ENCODE results near the gene NUP88. TPM values are rescaled to one million over a fixed set of nuclear protein-coding genes. Genes with fewer than 3 reads are reported as not detected.
"Not testable (repeated sequence)": the region's sequence is repeated elsewhere in the genome, so short reads cannot be mapped to it uniquely, and the experiment has no call there.

Gene NUP88
- total and polyA plus RNA-seq, 2 donors (not counting 1 experiment from before 2014, with no cell fraction given) = 41.8 to 79.6 TPM

GRCh38 chr17:5434984-5435383 lies 15.5 kb upstream of the NUP88 start:
- Histone ChIP-seq H3K36me3 (ENCODE audit: control insufficient read depth, insufficient read depth, low read length) (peaks cover 18% of the 10 kb centered on the region), H3K27me3 (ENCODE audit: control insufficient read depth, insufficient read depth, low read length) (no peaks in the 10 kb centered on the region), H3K4me2 (ENCODE audit: extremely low read depth, insufficient read depth, low read length) (no peak overlapping the region), H3K4me1 (ENCODE audit: control insufficient read depth, extremely low read depth, insufficient read depth, low read length) (peaks cover 7% of the 10 kb centered on the region), H3K27ac (ENCODE audit: insufficient read depth, low read length) (no peak overlapping the region), H3K9me3 (ENCODE audit: control insufficient read depth, insufficient read depth, low read depth, low read length) (no peaks in the 10 kb centered on the region), H3K79me2 (ENCODE audit: control insufficient read depth, insufficient read depth, low read length) (peaks cover 37% of the 10 kb centered on the region), H4K20me1 (ENCODE audit: control insufficient read depth, extremely low read depth, insufficient read depth, low read length) (no peaks in the 10 kb centered on the region), H2AFZ (ENCODE audit: low read length) (no peak overlapping the region), H3K4me3 (replicated peaks in 1 of 4; ENCODE audit: control extremely low read depth in 1 of 4, insufficient read depth in 1 of 4, low read depth in 3 of 4, low read length in 4 of 4) (no peak overlapping the region), H3K9ac (ENCODE audit: insufficient read depth, low read length) (no peak overlapping the region)
- peak in 1 of 2 donors; percentile 12 for DNase-seq (ENCODE audit: low read depth in 2 of 2)
- TF ChIP-seq EZH2 (IDR thresholded peaks at IDR 0.05; ENCODE audit: low read length, missing control alignments) = no peak
- TF ChIP-seq, protein P1, sequence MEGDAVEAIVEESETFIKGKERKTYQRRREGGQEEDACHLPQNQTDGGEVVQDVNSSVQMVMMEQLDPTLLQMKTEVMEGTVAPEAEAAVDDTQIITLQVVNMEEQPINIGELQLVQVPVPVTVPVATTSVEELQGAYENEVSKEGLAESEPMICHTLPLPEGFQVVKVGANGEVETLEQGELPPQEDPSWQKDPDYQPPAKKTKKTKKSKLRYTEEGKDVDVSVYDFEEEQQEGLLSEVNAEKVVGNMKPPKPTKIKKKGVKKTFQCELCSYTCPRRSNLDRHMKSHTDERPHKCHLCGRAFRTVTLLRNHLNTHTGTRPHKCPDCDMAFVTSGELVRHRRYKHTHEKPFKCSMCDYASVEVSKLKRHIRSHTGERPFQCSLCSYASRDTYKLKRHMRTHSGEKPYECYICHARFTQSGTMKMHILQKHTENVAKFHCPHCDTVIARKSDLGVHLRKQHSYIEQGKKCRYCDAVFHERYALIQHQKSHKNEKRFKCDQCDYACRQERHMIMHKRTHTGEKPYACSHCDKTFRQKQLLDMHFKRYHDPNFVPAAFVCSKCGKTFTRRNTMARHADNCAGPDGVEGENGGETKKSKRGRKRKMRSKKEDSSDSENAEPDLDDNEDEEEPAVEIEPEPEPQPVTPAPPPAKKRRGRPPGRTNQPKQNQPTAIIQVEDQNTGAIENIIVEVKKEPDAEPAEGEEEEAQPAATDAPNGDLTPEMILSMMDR (conservative IDR thresholded peaks at IDR 0.05 in 1 of 2, IDR thresholded peaks at IDR 0.05 in 1 of 2; ENCODE audit: low read depth in 1 of 2, low read length in 2 of 2) = no peak

DNA sequence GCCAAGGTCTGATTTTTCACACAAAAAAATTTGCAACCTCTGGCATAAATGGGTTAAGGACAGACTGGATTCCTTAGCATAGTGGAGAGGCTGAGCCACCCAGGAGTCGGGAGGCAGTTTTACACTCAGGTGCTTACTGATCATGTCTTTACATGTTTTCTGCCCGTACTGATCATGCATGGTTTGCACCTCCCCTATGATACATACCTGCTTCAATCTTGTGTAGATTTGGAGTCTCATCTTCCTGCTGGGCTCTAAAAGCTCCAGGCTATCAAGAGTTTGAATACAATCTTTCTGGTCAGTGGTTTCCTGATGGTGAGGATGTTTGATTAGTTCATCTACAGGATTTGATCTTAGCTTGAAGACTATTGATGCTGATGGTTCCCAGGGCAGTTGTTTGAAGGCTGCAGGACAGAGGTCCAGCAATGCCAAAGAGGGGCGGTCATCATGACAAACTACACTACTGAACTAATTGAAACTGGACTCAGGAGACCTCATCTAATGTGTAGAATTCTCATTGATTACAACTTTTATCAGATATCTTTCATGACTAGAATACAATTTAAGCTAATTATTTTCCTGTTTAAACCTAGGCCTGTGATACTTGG lies 12.6 kb upstream of the NUP88 start:
- H2AFZ ChIP-seq (ENCODE audit: low read length) = no peak overlapping the region
- H3K9ac ChIP-seq (ENCODE audit: insufficient read depth, low read length) = no peak overlapping the region
- no peaks in the 10 kb centered on the region for H3K9me3 ChIP-seq (ENCODE audit: control insufficient read depth, insufficient read depth, low read depth, low read length)
- peaks cover 19% of the 10 kb centered on the region for H3K36me3 ChIP-seq (ENCODE audit: control insufficient read depth, insufficient read depth, low read length)
- peaks cover 18% of the 10 kb centered on the region for H3K79me2 ChIP-seq (ENCODE audit: control insufficient read depth, insufficient read depth, low read length)
- H3K4me3 ChIP-seq (replicated peaks in 1 of 4; ENCODE audit: control extremely low read depth in 1 of 4, insufficient read depth in 1 of 4, low read depth in 3 of 4, low read length in 4 of 4) = no peak overlapping the region
- no peaks in the 10 kb centered on the region for H4K20me1 ChIP-seq (ENCODE audit: control insufficient read depth, extremely low read depth, insufficient read depth, low read length)
- H3K4me1 ChIP-seq (ENCODE audit: control insufficient read depth, extremely low read depth, insufficient read depth, low read length) = no peaks in the 10 kb centered on the region
- no peak for DNase-seq (ENCODE audit: low read depth in 2 of 2)
- no peak for TF ChIP-seq EZH2 (IDR thresholded peaks at IDR 0.05; ENCODE audit: low read length, missing control alignments)
- TF ChIP-seq, protein P1 (conservative IDR thresholded peaks at IDR 0.05 in 1 of 2, IDR thresholded peaks at IDR 0.05 in 1 of 2; ENCODE audit: low read depth in 1 of 2, low read length in 2 of 2) = no peak
- no peaks in the 10 kb centered on the region for H3K27me3 ChIP-seq (ENCODE audit: control insufficient read depth, insufficient read depth, low read length)
- H3K4me2 ChIP-seq (ENCODE audit: extremely low read depth, insufficient read depth, low read length) = no peak overlapping the region
- no peak overlapping the region for H3K27ac ChIP-seq (ENCODE audit: insufficient read depth, low read length)

DNA sequence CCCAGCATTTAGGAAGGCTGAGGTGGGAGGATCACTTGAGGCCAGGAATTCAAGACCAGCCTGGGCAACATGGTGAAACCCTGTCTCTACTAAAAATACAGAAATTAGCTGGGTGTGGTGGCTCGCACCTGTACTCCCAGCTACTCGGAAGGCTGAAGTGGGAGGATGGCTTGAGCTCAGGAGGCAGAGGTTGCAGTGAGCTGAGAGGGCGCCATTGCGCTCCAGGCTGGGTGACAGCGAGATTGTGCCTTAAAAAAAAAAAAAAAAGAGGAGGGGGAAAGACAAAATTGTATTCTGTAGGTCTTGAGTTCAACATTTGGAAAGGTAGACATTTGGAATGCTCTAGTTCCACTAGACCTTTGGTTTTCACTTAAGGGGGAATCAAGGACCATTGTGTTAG lies 11.8 kb upstream of the NUP88 start:
- not testable (repeated sequence) for H3K27me3 ChIP-seq (ENCODE audit: control insufficient read depth, insufficient read depth, low read length)

More for the DNA sequence above, 11.8 kb upstream of the NUP88 start:
- H3K4me2 ChIP-seq (ENCODE audit: extremely low read depth, insufficient read depth, low read length); DNase-seq (ENCODE audit: low read depth in 2 of 2); H3K27ac ChIP-seq (ENCODE audit: insufficient read depth, low read length); H4K20me1 ChIP-seq (ENCODE audit: control insufficient read depth, extremely low read depth, insufficient read depth, low read length); H3K4me3 ChIP-seq (replicated peaks in 1 of 4; ENCODE audit: control extremely low read depth in 1 of 4, insufficient read depth in 1 of 4, low read depth in 3 of 4, low read length in 4 of 4); H3K9ac ChIP-seq (ENCODE audit: insufficient read depth, low read length); H3K79me2 ChIP-seq (ENCODE audit: control insufficient read depth, insufficient read depth, low read length); H2AFZ ChIP-seq (ENCODE audit: low read length); H3K9me3 ChIP-seq (ENCODE audit: control insufficient read depth, insufficient read depth, low read depth, low read length); H3K4me1 ChIP-seq (ENCODE audit: control insufficient read depth, extremely low read depth, insufficient read depth, low read length): not testable (repeated sequence)
- peaks cover 19% of the 10 kb centered on the region for H3K36me3 ChIP-seq (ENCODE audit: control insufficient read depth, insufficient read depth, low read length)

All from fibroblast of lung (primary cell).